LNCaP clone FGC (cell line): ENCODE results near the gene GMNN.
"Not testable (repeated sequence)": the region's sequence is repeated elsewhere in the genome, so short reads cannot be mapped to it uniquely, and the experiment has no call there.

ENCODE experiments used
- DNase-seq: peaks from one replicate; pipeline ENCODE4 v3.0.0-alpha.2; 2011; ENCODE audit warnings: low read depth
- H3K4me3 ChIP-seq: 2 replicates; pipeline ENCODE4 v1.5.1; 2011; ENCODE audit warnings: mild to moderate bottlenecking, low read depth, low read length, control low read depth
- TF ChIP-seq, protein P1 (sequence below): IDR thresholded peaks from 2 replicates; pipeline ENCODE4 v1.5.1; 2012; ENCODE audit warnings: mild to moderate bottlenecking; ENCODE audit not compliant: control insufficient read depth, insufficient read depth; ENCODE audit errors: extremely low read depth

The GMNN gene

GRCh38 chr6:24761851-24762250, 12.9 kb upstream of the GMNN start:
- TF ChIP-seq, protein P1, sequence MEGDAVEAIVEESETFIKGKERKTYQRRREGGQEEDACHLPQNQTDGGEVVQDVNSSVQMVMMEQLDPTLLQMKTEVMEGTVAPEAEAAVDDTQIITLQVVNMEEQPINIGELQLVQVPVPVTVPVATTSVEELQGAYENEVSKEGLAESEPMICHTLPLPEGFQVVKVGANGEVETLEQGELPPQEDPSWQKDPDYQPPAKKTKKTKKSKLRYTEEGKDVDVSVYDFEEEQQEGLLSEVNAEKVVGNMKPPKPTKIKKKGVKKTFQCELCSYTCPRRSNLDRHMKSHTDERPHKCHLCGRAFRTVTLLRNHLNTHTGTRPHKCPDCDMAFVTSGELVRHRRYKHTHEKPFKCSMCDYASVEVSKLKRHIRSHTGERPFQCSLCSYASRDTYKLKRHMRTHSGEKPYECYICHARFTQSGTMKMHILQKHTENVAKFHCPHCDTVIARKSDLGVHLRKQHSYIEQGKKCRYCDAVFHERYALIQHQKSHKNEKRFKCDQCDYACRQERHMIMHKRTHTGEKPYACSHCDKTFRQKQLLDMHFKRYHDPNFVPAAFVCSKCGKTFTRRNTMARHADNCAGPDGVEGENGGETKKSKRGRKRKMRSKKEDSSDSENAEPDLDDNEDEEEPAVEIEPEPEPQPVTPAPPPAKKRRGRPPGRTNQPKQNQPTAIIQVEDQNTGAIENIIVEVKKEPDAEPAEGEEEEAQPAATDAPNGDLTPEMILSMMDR = no peak
- H3K4me3 ChIP-seq = no peak overlapping the region
- DNase-seq = no peak

DNA sequence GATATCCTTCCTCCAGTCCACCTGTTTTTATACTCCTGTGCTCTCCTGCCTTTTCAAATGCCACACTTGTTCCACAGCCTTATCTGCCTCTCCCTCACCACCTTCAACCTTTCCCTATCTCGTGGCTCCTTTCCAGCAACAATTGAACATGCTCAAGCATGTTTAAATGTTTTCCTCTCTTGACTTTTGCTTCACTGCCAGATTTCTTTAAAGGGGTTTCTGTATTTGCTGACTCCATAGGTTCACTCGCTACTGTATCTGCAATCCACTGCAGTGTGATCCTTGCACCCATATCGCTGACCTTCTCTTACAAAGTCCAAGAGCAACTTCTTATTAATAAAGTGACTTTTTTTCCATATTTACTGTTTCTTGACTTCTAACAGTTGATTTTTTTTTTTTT, 11.2 kb upstream of the GMNN start:
- no peak overlapping the region for H3K4me3 ChIP-seq
- TF ChIP-seq, protein P1 = no peak
- DNase-seq = no peak

- not testable (repeated sequence) for DNase-seq
Observed at GRCh38 chr6:24764833-24765828, 9.6 kb upstream of the GMNN start.

DNA sequence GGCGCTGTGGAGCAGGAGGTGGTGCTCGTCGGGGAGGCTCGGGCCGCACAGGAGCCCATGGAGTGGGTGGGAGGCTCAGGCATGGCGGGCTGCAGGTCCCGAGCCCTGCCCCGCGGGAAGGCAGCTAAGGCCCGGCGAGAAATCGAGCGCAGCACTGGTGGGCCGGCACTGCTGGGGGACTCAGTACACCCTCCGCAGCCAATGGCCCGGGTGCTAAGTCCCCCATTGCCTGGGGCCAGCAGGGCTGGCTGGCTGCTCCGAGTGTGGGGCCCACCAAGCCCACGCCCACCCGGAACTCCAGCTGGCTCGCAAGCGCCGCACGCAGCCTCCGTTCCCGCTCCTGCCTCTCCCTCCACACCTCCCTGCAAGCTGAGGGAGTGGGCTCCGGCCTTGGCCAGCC, 8.8 kb upstream of the GMNN start:
- not testable (repeated sequence) for H3K4me3 ChIP-seq, DNase-seq

More at GRCh38 chr6:24764833-24765828, 9.6 kb upstream of the GMNN start:
- H3K4me3 ChIP-seq = not testable (repeated sequence)

DNA sequence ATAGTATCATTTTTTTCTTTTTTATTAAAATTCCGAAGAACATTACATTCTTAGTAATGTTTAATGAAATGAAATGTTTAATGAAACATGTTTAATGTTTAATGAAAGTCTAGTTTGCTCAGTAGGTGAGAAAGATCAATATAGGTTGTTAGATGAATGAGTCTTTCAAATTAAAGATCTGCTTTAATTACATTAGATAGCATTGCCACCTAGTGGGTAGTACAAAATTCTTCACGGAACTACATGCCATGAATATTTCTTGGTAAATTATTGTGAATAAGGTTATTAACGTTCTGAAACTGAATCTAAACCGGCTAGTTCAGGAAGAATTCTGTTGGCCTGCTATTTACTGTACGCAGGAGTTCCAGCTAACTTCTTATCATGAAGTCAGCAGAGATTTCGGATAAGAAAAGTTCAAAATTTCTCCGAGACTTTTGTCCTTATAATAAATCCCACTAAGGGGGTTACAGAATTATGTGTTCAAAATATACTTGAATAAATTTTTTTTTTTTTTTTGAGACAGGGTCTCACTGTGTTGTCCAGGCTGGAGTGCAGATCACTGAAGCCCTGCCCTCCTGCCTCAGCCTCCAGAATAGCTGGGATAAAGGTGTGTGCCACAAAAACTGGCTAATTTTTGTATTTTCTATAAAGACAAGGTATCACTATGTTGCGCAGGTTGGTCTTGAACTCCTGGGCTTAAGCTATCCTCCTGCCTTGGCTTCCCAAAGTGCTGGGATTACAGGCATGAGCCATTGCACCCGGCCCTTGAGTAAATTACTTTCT, 7.9 kb upstream of the GMNN start:
- H3K4me3 ChIP-seq = no peak overlapping the region
- no peak for DNase-seq
- TF ChIP-seq, protein P1 = peak; percentile 63

GRCh38 chr6:24768361-24768760, 6.4 kb upstream of the GMNN start:
- TF ChIP-seq, protein P1 = no peak
- H3K4me3 ChIP-seq = no peak overlapping the region
- no peak for DNase-seq

DNA sequence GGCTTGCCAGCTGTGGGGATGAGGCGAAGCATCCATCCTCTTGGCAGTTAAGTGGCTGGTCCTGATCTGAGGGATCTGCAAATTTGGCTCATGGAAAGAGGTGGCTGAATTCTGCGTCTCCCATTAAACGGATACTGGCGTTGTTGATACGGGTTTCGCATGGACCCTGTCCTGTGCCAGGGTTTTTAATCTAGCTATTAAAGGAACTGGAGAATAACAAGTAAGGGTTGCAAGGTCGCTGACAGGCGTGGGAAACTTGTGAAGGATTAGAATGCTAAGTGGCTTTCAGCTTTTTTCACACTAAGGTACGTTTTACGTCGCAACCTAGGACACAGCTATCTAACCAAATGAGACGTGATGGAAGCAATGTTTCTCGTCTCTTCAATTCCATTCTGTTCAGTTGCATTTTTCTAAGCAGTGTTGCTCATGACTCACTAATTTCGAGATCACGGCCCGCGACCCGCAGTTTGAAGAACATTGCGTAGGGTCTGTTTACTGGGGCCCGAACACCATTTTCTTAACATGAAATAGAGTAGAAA, 852 bp downstream of the GMNN start:
- H3K4me3 ChIP-seq = peak overlapping the region; percentile 91
- TF ChIP-seq, protein P1 = no peak
- DNase-seq = no peak
